Duodenal mucosa (tissue), 2 donors: ENCODE data around the gene ENHO.
"Not testable (repeated sequence)": the region's sequence is repeated elsewhere in the genome, so short reads cannot be mapped to it uniquely, and the experiment has no call there.

Experiments
- H3K27ac ChIP-seq: one replicate; pipeline ENCODE4 v1.7.0; 2013; ENCODE audit warnings: low read depth, low read length
- H3K27me3 ChIP-seq, 2 donors: one replicate each; pipeline ENCODE4 v1.7.0; 2013; ENCODE audit warnings: low read length in 2 of 2, control low read depth in 1 of 2; ENCODE audit not compliant: insufficient read depth in 2 of 2, control insufficient read depth in 1 of 2
- H3K36me3 ChIP-seq, 2 donors: one replicate each; pipeline ENCODE4 v1.7.0; 2013; ENCODE audit warnings: low read length in 2 of 2, control low read depth in 1 of 2; ENCODE audit not compliant: insufficient read depth in 2 of 2, control insufficient read depth in 1 of 2
- H3K4me1 ChIP-seq, 2 donors: one replicate each; pipeline ENCODE4 v1.7.0; 2013; ENCODE audit warnings: low read length in 2 of 2, control low read depth in 1 of 2; ENCODE audit not compliant: insufficient read depth in 2 of 2, control insufficient read depth in 1 of 2
- H3K4me3 ChIP-seq, 2 donors: one replicate each; pipeline ENCODE4 v1.7.0; 2013; ENCODE audit warnings: low read length in 2 of 2, low read depth in 1 of 2
- H3K9ac ChIP-seq, 2 donors: one replicate each; pipeline ENCODE4 v1.7.0; 2013; ENCODE audit warnings: low read length in 2 of 2, low read depth in 1 of 2
- H3K9me3 ChIP-seq, 2 donors: one replicate each; pipeline ENCODE4 v1.7.0; 2013; ENCODE audit warnings: low read length in 2 of 2, control low read depth in 1 of 2; ENCODE audit not compliant: control insufficient read depth in 1 of 2

The ENHO gene

GRCh38 chr9:34536685-34537084 is 13.9 kb upstream of the ENHO start:
- Histone ChIP-seq H3K27me3 (peaks cover 0 to 4% of the 10 kb centered on the region in 2 donors), H3K27ac (no peak overlapping the region), H3K9ac (no peak overlapping the region), H3K36me3 (no peaks in the 10 kb centered on the region), H3K4me1 (no peaks in the 10 kb centered on the region), H3K9me3 (no peaks in the 10 kb centered on the region), H3K4me3 (no peak overlapping the region)

GRCh38 chr9:34532041-34532440 is 9.3 kb upstream of the ENHO start:
- H3K36me3 ChIP-seq, H3K27me3 ChIP-seq, H3K4me3 ChIP-seq, H3K4me1 ChIP-seq, H3K27ac ChIP-seq, H3K9me3 ChIP-seq, H3K9ac ChIP-seq: not testable (repeated sequence)

GRCh38 chr9:34526026-34526425 is 3.2 kb upstream of the ENHO start:
- H3K36me3 ChIP-seq = no peaks in the 10 kb centered on the region

GRCh38 chr9:34524349-34524748 is 1.6 kb upstream of the ENHO start:
- H3K36me3 ChIP-seq = no peaks in the 10 kb centered on the region

More at GRCh38 chr9:34526026-34526425, 3.2 kb upstream of the ENHO start:
- no peak overlapping the region for H3K9ac ChIP-seq
- no peak overlapping the region for H3K27ac ChIP-seq
- H3K4me3 ChIP-seq = no peak overlapping the region
- H3K4me1 ChIP-seq = peaks cover 4 to 9% of the 10 kb centered on the region in 2 donors
- H3K27me3 ChIP-seq = peaks cover 7 to 21% of the 10 kb centered on the region in 2 donors
- H3K9me3 ChIP-seq = no peaks in the 10 kb centered on the region

GRCh38 chr9:34522091-34522887 is 501 bp downstream of the ENHO start:
- H3K36me3 ChIP-seq = no peaks in the 10 kb centered on the region
- no peak overlapping the region for H3K27ac ChIP-seq
- H3K4me1 ChIP-seq = peaks cover 4 to 13% of the 10 kb centered on the region in 2 donors
- peaks cover 9 to 21% of the 10 kb centered on the region in 2 donors for H3K27me3 ChIP-seq
- peak overlapping the region in 1 of 2 donors; percentile 9 for H3K9ac ChIP-seq
- peak overlapping the region; percentile 55 to 60 for H3K4me3 ChIP-seq
- no peaks in the 10 kb centered on the region for H3K9me3 ChIP-seq

More at GRCh38 chr9:34524349-34524748, 1.6 kb upstream of the ENHO start:
- H3K9me3 ChIP-seq = no peaks in the 10 kb centered on the region
- no peak overlapping the region for H3K4me3 ChIP-seq
- no peak overlapping the region for H3K27ac ChIP-seq
- H3K27me3 ChIP-seq = peaks cover 9 to 21% of the 10 kb centered on the region in 2 donors
- peaks cover 4 to 9% of the 10 kb centered on the region in 2 donors for H3K4me1 ChIP-seq
- H3K9ac ChIP-seq = no peak overlapping the region

- H3K36me3 ChIP-seq = no peaks in the 10 kb centered on the region
- peak overlapping the region in 1 of 2 donors; percentile 9 for H3K9ac ChIP-seq
- H3K4me3 ChIP-seq = no peak overlapping the region
- H3K27me3 ChIP-seq = peaks cover 9 to 21% of the 10 kb centered on the region in 2 donors
- H3K27ac ChIP-seq = no peak overlapping the region
- no peaks in the 10 kb centered on the region for H3K9me3 ChIP-seq
- H3K4me1 ChIP-seq = peaks cover 4 to 13% of the 10 kb centered on the region in 2 donors
Observed at GRCh38 chr9:34521406-34522045, 1.3 kb downstream of the ENHO start.

- Histone ChIP-seq H3K4me1 (peaks cover 4 to 13% of the 10 kb centered on the region in 2 donors), H3K9me3 (no peaks in the 10 kb centered on the region), H3K9ac (no peak overlapping the region), H3K4me3 (no peak overlapping the region), H3K36me3 (no peaks in the 10 kb centered on the region), H3K27me3 (peaks cover 9 to 16% of the 10 kb centered on the region in 2 donors), H3K27ac (no peak overlapping the region)
Observed at GRCh38 chr9:34520505-34521385, 2.0 kb downstream of the ENHO start.

- peaks cover 9 to 10% of the 10 kb centered on the region in 2 donors for H3K27me3 ChIP-seq
- no peak overlapping the region for H3K9ac ChIP-seq
- no peaks in the 10 kb centered on the region for H3K36me3 ChIP-seq
- peaks cover 4 to 13% of the 10 kb centered on the region in 2 donors for H3K4me1 ChIP-seq
- H3K4me3 ChIP-seq = no peak overlapping the region
- no peaks in the 10 kb centered on the region for H3K9me3 ChIP-seq
- no peak overlapping the region for H3K27ac ChIP-seq
Observed at GRCh38 chr9:34520096-34520495, 2.7 kb downstream of the ENHO start.

GRCh38 chr9:34519321-34520020 is 3.3 kb downstream of the ENHO start:
- Histone ChIP-seq H3K9me3 (no peaks in the 10 kb centered on the region), H3K27me3 (peaks cover 6% of the 10 kb centered on the region in 2 donors), H3K9ac (no peak overlapping the region), H3K4me1 (peaks cover 4 to 13% of the 10 kb centered on the region in 2 donors), H3K4me3 (no peak overlapping the region), H3K36me3 (no peaks in the 10 kb centered on the region), H3K27ac (no peak overlapping the region)
